Putamen (tissue), 1 donor: ENCODE data around the gene TANC1.

Experiments
- DNase-seq: peaks from one replicate; pipeline ENCODE4 v3.0.0-alpha.2; 2016; ENCODE audit warnings: low spot score

TANC1 gene

DNA sequence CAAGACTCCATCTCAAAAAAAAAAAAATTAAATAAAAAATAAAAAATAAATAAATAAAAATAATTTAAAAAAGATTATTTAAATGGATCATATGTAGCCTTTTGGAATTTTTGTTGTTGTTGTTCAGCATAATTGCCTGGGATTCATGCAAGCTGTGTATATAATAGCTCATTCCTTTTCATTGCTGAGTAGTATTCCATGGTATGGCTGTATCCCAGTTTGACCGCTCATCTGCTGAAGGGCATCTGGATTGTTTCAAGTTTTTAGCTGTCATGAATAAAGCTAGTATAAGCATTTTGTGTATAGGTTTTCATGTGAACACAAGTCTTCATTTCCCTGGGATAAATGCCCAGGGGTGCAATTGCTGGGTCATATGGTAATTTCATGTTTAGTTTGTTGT is 6.4 kb upstream of the TANC1 start:
- DNase-seq, result no peak

GRCh38 chr2:158963071-158963470 is 5.4 kb upstream of the TANC1 start:
- no peak for DNase-seq

- no peak for DNase-seq
Observed at GRCh38 chr2:158965107-158965506, 3.3 kb upstream of the TANC1 start.

DNA sequence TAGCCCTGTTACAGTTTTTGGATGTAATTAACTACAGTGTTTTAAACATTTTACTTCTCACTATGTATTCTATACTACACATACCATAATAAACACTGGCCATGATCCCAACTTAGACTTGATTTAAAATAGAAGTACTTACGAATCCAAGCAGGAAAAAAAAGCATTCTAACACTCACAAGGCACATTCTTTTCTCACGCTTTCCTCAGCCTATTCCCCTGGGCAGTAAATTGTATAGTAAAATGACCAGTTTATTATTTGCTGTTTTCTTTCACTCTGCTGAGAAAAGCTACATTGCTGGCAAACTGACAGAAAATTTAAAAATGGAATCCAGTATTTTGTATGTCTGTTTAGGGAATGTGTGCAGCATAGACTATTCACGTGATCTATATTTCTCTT is 2.8 kb upstream of the TANC1 start:
- DNase-seq, result no peak

DNA sequence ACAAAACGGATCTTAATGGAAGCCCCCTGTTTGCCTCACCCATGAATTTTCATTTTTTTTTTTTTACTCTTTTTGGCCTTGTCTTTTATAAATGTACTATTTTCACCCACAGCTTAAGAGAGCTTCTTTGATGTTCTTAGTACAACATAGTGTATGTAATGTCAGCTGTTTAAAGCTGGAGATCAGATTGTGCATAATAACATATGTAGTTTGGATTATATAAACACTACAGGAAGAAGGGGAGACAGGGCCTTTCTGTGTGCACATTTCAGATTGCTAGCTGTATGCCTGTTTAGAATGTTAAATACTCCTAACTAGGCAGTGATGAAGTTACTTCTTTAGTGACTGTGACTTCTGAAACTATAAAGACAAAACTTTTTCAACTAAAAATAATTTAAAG is 2.1 kb upstream of the TANC1 start:
- DNase-seq, result no peak

GRCh38 chr2:158967114-158967730 is 1.2 kb upstream of the TANC1 start:
- no peak for DNase-seq

GRCh38 chr2:158967731-158968395 is 577 bp upstream of the TANC1 start:
- DNase-seq, result peak; percentile 84

DNA sequence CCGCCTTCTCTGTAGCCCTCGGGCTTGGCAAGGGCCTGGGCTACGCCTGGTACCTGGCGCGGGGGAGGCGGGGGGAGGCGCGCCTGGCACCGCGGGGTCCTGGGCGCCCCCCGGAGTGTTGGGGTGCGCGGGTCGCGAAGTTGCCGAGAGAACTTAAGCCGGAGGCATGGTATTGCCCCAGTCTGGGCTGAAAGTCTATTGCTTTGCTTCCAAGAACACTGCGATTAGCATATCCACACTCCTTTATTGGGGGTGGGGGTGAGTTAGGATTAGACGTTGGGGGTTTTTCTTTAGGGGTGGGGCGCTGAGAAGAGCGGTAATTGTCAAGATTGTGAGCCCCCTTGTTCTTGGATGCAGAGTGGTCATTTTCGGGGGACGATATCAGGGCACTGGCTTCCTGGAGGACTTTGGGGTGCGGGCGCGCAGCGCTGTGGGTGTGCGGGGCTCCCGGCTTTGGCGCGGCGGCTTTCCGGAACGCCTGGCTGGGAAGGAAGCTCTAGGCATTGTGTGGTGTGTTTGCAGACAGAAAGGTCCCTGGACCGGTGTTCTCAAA is 798 bp downstream of the TANC1 start:
- no peak for DNase-seq

GRCh38 chr2:158969715-158970240 is 1.3 kb downstream of the TANC1 start:
- peak; percentile 41 for DNase-seq

- no peak for DNase-seq
Observed at GRCh38 chr2:158970241-158970751, 1.9 kb downstream of the TANC1 start.

GRCh38 chr2:158973116-158973956 is 4.9 kb downstream of the TANC1 start:
- DNase-seq, result no peak

- no peak for DNase-seq
Observed at GRCh38 chr2:158975271-158975921, 7.0 kb downstream of the TANC1 start.

DNA sequence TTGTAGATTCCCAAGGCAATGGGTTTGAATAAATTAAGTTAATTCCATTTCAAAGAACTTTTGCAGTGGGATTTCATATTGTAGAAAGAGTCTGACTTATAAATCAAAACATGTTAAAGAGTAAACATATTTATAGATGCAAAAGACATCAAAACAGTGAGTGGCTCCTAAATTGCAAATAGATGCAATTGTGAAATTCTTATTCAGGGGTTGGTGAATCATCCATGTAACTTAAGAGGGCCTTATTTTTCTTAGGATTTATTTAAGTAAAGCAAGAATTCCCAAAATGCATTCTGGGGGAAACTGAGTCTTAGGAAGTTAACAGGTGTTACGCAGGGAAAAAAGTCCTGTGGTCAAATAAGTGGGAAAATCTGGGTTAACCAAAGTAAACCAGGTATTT is 11.3 kb downstream of the TANC1 start:
- no peak for DNase-seq

- DNase-seq, result no peak
Observed at GRCh38 chr2:158984604-158985135, 16.2 kb downstream of the TANC1 start.

DNA sequence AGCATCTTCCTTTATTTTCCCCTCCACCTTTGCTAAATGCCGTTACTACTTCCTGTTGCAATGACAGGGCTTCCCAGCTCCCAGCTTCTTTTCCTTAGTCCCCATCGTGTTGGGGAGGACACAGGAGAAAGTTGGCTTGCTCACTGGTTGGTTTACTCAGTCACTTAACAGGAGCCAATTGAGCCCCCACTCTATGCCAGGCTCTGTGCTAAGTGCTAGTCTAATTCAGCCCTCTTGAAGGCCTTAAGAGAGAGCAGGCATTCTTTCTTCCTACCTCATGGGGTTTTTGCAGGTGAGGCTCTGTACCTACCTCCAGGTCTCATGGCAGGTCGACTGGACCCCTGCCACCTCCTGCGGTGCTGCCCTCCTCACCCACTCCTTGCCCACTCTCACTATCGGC is 20.1 kb downstream of the TANC1 start:
- DNase-seq, result no peak

- DNase-seq, result no peak
Observed at GRCh38 chr2:158989165-158989564, 20.7 kb downstream of the TANC1 start.

DNA sequence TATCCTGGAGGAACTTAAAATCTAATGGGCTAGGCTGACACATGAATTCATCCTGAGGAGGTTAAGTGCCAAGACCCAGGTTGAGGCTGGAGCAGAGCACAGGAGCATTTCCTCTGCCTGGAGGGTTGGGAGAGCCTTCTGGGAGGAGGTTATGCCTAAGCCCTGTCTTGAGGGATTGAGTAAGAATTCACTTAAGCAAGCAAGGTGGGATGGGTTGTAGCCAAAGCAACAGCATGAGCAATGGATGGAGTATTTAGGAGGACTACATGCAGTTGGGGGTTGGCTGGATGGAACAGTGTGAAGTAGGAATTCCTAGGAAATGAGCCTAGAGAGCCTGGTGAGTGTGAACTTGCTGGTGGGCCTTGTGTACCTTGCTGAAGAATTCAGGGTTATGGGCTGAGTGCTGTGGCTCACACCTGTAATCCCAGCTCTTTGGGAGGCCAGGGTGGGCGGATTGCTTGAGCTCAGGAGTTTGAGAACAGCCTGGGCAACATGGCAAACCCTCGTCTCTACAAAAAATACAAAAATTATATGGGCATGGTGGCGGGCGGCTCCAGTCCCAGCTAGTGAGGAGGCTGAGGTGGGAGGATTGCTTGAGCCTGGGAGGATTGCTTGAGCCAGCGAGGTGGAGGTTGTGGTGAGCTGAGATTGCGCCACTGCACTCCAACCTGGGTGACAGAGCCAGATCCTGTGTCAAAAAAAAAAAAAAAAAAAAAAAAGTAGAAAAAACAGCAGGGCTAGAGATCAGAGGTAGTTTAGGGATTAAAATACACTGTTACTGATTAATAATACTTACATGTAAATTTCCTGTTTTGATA is 22.2 kb downstream of the TANC1 start:
- no peak for DNase-seq

DNA sequence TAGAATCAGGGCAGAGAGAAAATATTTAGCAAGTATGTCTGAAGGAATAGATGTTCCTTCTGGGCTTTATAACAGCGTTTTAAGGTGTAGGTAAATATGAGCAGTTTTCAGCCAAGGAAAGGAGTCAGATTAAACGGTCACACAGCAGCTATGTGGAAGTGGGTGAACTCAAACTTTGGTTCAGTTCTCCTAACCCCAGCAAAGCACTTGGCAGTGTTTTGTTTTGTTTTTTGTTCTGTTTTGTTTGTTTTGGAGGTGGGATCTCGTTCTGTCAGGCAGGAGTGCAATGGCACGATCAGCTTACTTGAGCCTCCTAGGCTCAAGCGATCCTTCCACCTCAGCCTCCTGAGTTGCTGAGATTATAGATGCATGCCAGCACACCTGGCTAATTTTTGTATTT is 24.6 kb downstream of the TANC1 start:
- DNase-seq, result no peak

DNA sequence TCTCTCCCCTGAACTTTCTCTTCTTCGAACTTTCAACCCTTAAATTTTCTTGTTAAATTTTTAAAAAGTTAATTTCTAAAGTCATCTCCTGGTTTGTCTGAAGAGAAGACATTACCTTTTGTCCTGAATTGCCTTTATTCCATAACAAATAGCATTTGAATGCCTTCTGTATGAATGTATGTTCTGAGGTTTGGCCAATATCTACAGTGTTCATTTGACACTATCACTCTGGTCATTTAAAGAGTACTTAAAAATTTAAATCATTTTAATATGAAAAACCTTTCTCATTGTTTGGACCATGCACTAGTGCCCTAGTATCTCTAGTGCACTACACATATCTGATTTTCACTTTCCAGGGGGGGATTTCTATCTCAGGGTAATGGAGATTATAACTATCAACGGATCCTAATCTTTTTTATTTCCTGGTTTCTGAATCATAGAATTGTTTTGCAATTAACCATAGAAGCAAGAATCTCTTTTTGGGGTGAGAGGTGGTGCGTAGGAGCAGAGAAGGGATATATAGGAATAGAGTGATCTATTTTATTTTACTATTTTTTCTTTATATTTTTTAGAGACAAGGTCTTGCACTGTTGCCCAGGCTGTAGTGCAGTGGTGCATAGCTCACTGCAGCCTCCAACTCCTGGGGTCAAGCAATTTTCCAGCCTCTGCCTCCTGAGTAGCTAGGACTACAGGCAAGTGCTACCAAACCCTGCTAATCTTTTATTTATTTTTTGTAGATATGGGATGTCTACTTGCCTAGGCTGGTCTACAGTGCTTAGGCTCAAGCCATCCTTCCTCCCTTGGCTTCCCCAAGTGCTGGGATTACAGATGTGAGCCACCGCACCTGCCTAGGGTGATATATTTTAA is 25.5 kb downstream of the TANC1 start:
- DNase-seq, result no peak
